A549 (cell line): ENCODE data around the gene GALNT8. TPM values are rescaled to one million over a fixed set of nuclear protein-coding genes. Genes with fewer than 3 reads are reported as not detected.

Experiments
- ATAC-seq, 2 experiments: fragments of 200-7000 bp in 1 of 2; fragments of >200 bp in 1 of 2; cut with Nextera tagmentation in 1 of 2; cut with Tn5 transposase in 1 of 2; 3 replicates each; pipeline versions ENCODE4 v1.8.0 to v1.9.1; 2018 to 2020; ENCODE audit warnings: mild to moderate bottlenecking in 1 of 2, moderate library complexity in 1 of 2
- CTCF ChIA-PET: fragments of 300-600 bp; sonication (Branson Sonifier 250); formaldehyde crosslinking; extraction: SDS; loops from one replicate; lab custom pipeline; 2021; ENCODE audit warnings: antibody characterized with exemption, inconsistent platforms; lab: Yijun Ruan, JAX
- POLR2A ChIA-PET: fragments of 350-600 bp; formaldehyde crosslinking; extraction: SDS; loops from one replicate; lab custom pipeline; 2021; ENCODE audit warnings: antibody characterized with exemption, inconsistent platforms; lab: Yijun Ruan, JAX
- DNase-seq, 2 experiments: peaks; one replicate each; pipeline versions ENCODE4 v3.0.0 to v3.0.0-alpha.2; 2011 to 2016; ENCODE audit warnings: low read depth in 1 of 2, low spot score in 1 of 2
- FAIRE-seq: peaks from 2 replicates; lab custom pipeline; 2011; peaks lifted over from hg19 to GRCh38; lab: Jason Lieb, UNC
- H3K27ac ChIP-seq, 2 experiments: fragments of >200 bp; sonication (Bioruptor Twin); formaldehyde crosslinking; 3 replicates each; pipeline ENCODE4 v1.5.1; 2016 to 2017
- H3K4me1 ChIP-seq: fragments of >200 bp; sonication (Bioruptor Twin); formaldehyde crosslinking; 3 replicates; pipeline ENCODE4 v1.6.1; 2016
- H3K4me2 ChIP-seq: fragments of >200 bp; sonication (Bioruptor Twin); formaldehyde crosslinking; 3 replicates; pipeline ENCODE4 v1.6.1; 2016
- H3K4me3 ChIP-seq: fragments of >200 bp; sonication (Bioruptor Twin); formaldehyde crosslinking; 3 replicates; pipeline ENCODE4 v1.5.1; 2016
- H3K9me3 ChIP-seq: fragments of >200 bp; sonication (Bioruptor Twin); formaldehyde crosslinking; 3 replicates; pipeline ENCODE4 v1.6.1; 2016
- BHLHE40 ChIP-seq: IDR thresholded peaks from 2 replicates; pipeline ENCODE4 v1.6.1; 2012; ENCODE audit warnings: low read depth, low read length, inconsistent platforms
- CBX2 ChIP-seq: fragments of 200-600 bp; sonication (generic); IDR thresholded peaks from 2 replicates; pipeline ENCODE4 v1.6.1; 2016; ENCODE audit warnings: low read depth, mild to moderate bottlenecking, borderline replicate concordance
- CBX8 ChIP-seq: fragments of 200-600 bp; sonication (generic); IDR thresholded peaks from 2 replicates; pipeline ENCODE4 v1.6.1; 2016
- CHD4 ChIP-seq: fragments of 200-600 bp; sonication (generic); IDR thresholded peaks from 2 replicates; pipeline ENCODE4 v1.6.1; 2016; ENCODE audit warnings: antibody characterized with exemption, mild to moderate bottlenecking, borderline replicate concordance
- EHF ChIP-seq: fragments of 250-450 bp; sonication (Bioruptor Pico); IDR thresholded peaks from 2 replicates; pipeline ENCODE4 v1.5.0; 2020; ENCODE audit warnings: mild to moderate bottlenecking
- ESRRA ChIP-seq: fragments of 150-350 bp; IDR thresholded peaks from 2 replicates; pipeline ENCODE4 v1.6.1; 2014; ENCODE audit warnings: mild to moderate bottlenecking, low read length, borderline replicate concordance
- HEYL ChIP-seq: fragments of 250-450 bp; sonication (Bioruptor Pico); IDR thresholded peaks from 2 replicates; pipeline ENCODE4 v1.8.0; 2021; ENCODE audit warnings: mild to moderate bottlenecking, moderate library complexity
- HOXB13 ChIP-seq: fragments of 250-450 bp; sonication (Bioruptor Pico); IDR thresholded peaks from 2 replicates; pipeline ENCODE4 v1.5.0; 2020; ENCODE audit warnings: low read depth, mild to moderate bottlenecking, moderate library complexity
- KDM1A ChIP-seq: fragments of 200-600 bp; sonication (generic); IDR thresholded peaks from 2 replicates; pipeline ENCODE4 v1.6.1; 2016; ENCODE audit warnings: low read depth, mild to moderate bottlenecking
- KDM5A ChIP-seq: fragments of 200-600 bp; sonication (generic); IDR thresholded peaks from 2 replicates; pipeline ENCODE4 v1.6.1; 2016; ENCODE audit warnings: antibody characterized with exemption, mild to moderate bottlenecking
- NPAS2 ChIP-seq: fragments of 250-450 bp; sonication (Bioruptor Pico); IDR thresholded peaks from 2 replicates; pipeline ENCODE4 v1.8.0; 2022; ENCODE audit warnings: mild to moderate bottlenecking, moderate library complexity, borderline replicate concordance
- NR3C1 ChIP-seq: fragments of >200 bp; sonication (Bioruptor Twin); formaldehyde crosslinking; IDR thresholded peaks from 3 replicates; pipeline ENCODE4 v1.6.1; 2017
- PHF8 ChIP-seq: fragments of 200-600 bp; sonication (generic); IDR thresholded peaks from 2 replicates; pipeline ENCODE4 v1.6.1; 2016; ENCODE audit warnings: low read depth, mild to moderate bottlenecking, antibody characterized with exemption, moderate library complexity, borderline replicate concordance
- POLR2A ChIP-seq: IDR thresholded peaks from 2 replicates; pipeline ENCODE4 v1.6.1; 2012; ENCODE audit warnings: mild to moderate bottlenecking, low read length
- ZC3H11A ChIP-seq: fragments of 450-650 bp; IDR thresholded peaks from 2 replicates; pipeline ENCODE4 v1.6.1; 2014; ENCODE audit warnings: antibody characterized with exemption, mild to moderate bottlenecking
- ZFP36 ChIP-seq: fragments of 450-650 bp; IDR thresholded peaks from 2 replicates; pipeline ENCODE4 v1.6.1; 2014; ENCODE audit warnings: borderline replicate concordance; ENCODE audit not compliant: partially characterized antibody
- WGBS: methylation state at CpG from one replicate; pipeline ENCODE4 v1.1.6; 2017; ENCODE audit errors: missing lambda C conversion rate; 5-methylcytosine and 5-hydroxymethylcytosine counted together
- polyA plus RNA-seq, 4 experiments: library from polyadenylated mRNA; depleted of rRNA in 3 of 4; stranded (reverse); fragments of >200 nt; fragmentation: RNase III in 1 of 4; extraction: RNeasy Plus Mini Kit Qiagen cat#74134 plus additional on column Dnase treatment in 1 of 4; gene quantifications; 2 replicates in 3 of 4; 3 replicates in 1 of 4; pipeline ENCODE4 v1.2.3, GENCODE V29; 2011 to 2017
- TF ChIP-seq, protein P1 (sequence below): fragments of 250-450 bp; sonication (Bioruptor Pico); IDR thresholded peaks from 2 replicates; pipeline ENCODE4 v1.5.0; 2020; ENCODE audit warnings: low read depth, mild to moderate bottlenecking, moderate library complexity
- TF ChIP-seq, protein P2 (sequence below): fragments of 200-600 bp; sonication (generic); IDR thresholded peaks from 2 replicates; pipeline ENCODE4 v1.6.1; 2016; ENCODE audit warnings: antibody characterized with exemption, mild to moderate bottlenecking, moderate library complexity
- TF ChIP-seq, protein P3 (sequence below): IDR thresholded peaks from 2 replicates; pipeline ENCODE4 v1.6.1; 2012
- TF ChIP-seq, protein P4 (sequence below): fragments of >200 bp; sonication (Bioruptor Twin); formaldehyde crosslinking; IDR thresholded peaks from 3 replicates; pipeline ENCODE4 v1.5.1; 2016
- TF ChIP-seq, protein P5 (sequence below): fragments of >200 bp; sonication (Bioruptor Twin); formaldehyde crosslinking; IDR thresholded peaks from 2 replicates; pipeline ENCODE4 v1.6.1; 2016
- TF ChIP-seq, protein P6 (sequence below): fragments of 150-350 bp; IDR thresholded peaks from 2 replicates; pipeline ENCODE4 v1.6.1; 2014; ENCODE audit warnings: low read depth, mild to moderate bottlenecking, low read length

Gene GALNT8
- polyA plus RNA-seq, 2 of the 4 experiments (the other 2 are of a cell fraction): not detected

DNA sequence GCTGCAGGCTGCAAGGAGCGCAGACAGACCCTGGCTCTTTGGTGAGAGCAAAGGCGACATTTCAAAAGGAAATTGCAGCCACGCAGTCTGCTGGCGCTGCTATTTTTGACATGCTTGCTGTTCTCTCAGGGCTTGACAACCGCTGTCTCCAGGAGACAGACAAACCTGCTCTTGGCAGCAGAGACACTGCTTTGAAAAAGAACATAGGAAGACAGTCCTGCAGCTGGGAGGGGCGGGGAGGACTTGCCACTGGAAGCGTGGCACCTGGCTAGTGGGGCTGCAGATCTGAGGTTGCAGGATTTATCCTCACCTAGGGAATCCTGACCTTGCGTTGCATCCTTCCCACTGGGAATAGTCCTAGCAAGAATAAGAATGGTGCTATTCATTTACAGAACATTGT lies 97.7 kb downstream of the GALNT8 start:
- FAIRE-seq: no peak
- POLR2A ChIA-PET: no interaction called here

DNA sequence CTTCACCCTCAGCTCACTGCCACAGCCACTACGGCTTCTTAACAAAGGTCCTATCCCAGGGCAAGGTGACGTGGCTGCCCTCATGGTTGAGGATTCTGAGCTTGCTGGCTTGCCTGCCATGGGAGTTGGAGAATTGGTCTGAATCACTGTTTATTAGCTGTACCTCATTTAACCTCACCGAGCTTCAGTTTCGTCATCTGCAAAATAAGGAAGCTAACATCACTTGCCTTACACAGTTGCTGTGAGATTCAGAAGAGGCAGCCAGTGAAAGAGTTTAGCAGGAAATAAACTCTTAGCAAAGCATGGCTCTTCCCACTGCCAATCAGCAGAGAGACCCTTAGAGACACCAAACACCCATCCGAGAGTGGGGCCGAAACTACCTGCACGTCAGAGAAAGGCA lies 99.5 kb downstream of the GALNT8 start:
- DNase-seq: no peak
- no peak overlapping the region for H3K4me3 ChIP-seq
- no peak overlapping the region for H3K27ac ChIP-seq
- TF ChIP-seq CBX8 (no peak), CHD4 (no peak), POLR2A (no peak), ZC3H11A (no peak), NPAS2 (CRISPR knock-in tag) (no peak), HOXB13 (CRISPR knock-in tag) (no peak), ZFP36 (no peak), ESRRA (no peak), KDM5A (no peak), NR3C1 (no peak)
- TF ChIP-seq, protein P1, sequence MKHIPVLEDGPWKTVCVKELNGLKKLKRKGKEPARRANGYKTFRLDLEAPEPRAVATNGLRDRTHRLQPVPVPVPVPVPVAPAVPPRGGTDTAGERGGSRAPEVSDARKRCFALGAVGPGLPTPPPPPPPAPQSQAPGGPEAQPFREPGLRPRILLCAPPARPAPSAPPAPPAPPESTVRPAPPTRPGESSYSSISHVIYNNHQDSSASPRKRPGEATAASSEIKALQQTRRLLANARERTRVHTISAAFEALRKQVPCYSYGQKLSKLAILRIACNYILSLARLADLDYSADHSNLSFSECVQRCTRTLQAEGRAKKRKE (CRISPR knock-in tag): no peak
- TF ChIP-seq, protein P2, sequence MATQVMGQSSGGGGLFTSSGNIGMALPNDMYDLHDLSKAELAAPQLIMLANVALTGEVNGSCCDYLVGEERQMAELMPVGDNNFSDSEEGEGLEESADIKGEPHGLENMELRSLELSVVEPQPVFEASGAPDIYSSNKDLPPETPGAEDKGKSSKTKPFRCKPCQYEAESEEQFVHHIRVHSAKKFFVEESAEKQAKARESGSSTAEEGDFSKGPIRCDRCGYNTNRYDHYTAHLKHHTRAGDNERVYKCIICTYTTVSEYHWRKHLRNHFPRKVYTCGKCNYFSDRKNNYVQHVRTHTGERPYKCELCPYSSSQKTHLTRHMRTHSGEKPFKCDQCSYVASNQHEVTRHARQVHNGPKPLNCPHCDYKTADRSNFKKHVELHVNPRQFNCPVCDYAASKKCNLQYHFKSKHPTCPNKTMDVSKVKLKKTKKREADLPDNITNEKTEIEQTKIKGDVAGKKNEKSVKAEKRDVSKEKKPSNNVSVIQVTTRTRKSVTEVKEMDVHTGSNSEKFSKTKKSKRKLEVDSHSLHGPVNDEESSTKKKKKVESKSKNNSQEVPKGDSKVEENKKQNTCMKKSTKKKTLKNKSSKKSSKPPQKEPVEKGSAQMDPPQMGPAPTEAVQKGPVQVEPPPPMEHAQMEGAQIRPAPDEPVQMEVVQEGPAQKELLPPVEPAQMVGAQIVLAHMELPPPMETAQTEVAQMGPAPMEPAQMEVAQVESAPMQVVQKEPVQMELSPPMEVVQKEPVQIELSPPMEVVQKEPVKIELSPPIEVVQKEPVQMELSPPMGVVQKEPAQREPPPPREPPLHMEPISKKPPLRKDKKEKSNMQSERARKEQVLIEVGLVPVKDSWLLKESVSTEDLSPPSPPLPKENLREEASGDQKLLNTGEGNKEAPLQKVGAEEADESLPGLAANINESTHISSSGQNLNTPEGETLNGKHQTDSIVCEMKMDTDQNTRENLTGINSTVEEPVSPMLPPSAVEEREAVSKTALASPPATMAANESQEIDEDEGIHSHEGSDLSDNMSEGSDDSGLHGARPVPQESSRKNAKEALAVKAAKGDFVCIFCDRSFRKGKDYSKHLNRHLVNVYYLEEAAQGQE: no peak
- TF ChIP-seq, protein P3, sequence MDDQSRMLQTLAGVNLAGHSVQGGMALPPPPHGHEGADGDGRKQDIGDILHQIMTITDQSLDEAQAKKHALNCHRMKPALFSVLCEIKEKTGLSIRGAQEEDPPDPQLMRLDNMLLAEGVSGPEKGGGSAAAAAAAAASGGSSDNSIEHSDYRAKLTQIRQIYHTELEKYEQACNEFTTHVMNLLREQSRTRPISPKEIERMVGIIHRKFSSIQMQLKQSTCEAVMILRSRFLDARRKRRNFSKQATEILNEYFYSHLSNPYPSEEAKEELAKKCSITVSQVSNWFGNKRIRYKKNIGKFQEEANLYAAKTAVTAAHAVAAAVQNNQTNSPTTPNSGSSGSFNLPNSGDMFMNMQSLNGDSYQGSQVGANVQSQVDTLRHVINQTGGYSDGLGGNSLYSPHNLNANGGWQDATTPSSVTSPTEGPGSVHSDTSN: no peak
- TF ChIP-seq, protein P4, sequence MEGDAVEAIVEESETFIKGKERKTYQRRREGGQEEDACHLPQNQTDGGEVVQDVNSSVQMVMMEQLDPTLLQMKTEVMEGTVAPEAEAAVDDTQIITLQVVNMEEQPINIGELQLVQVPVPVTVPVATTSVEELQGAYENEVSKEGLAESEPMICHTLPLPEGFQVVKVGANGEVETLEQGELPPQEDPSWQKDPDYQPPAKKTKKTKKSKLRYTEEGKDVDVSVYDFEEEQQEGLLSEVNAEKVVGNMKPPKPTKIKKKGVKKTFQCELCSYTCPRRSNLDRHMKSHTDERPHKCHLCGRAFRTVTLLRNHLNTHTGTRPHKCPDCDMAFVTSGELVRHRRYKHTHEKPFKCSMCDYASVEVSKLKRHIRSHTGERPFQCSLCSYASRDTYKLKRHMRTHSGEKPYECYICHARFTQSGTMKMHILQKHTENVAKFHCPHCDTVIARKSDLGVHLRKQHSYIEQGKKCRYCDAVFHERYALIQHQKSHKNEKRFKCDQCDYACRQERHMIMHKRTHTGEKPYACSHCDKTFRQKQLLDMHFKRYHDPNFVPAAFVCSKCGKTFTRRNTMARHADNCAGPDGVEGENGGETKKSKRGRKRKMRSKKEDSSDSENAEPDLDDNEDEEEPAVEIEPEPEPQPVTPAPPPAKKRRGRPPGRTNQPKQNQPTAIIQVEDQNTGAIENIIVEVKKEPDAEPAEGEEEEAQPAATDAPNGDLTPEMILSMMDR: no peak
- TF ChIP-seq, protein P5, sequence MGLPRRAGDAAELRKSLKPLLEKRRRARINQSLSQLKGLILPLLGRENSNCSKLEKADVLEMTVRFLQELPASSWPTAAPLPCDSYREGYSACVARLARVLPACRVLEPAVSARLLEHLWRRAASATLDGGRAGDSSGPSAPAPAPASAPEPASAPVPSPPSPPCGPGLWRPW: no peak
- no peak for FAIRE-seq
- ChIA-PET POLR2A (no interaction called here), CTCF (interaction anchor here (1.4 kb wide), 1 partner anchor 36 kb away, joined by 4 read pairs; no protein-coding TSS in a partner anchor)
- H3K4me2 ChIP-seq: no peak overlapping the region
- no peak for ATAC-seq
- no peaks in the 10 kb centered on the region for H3K4me1 ChIP-seq
- WGBS: 31% methylated on average over 7 of the region's 7 CpGs
- H3K9me3 ChIP-seq: no peaks in the 10 kb centered on the region

More for the DNA sequence above, 97.7 kb downstream of the GALNT8 start:
- ATAC-seq (no peak), DNase-seq (no peak)
- no peak overlapping the region for H3K4me3 ChIP-seq
- no peak overlapping the region for H3K27ac ChIP-seq
- no peak overlapping the region for H3K4me2 ChIP-seq
- no peak for TF ChIP-seq HEYL (CRISPR knock-in tag)
- TF ChIP-seq NPAS2 (CRISPR knock-in tag): no peak
- no peak for TF ChIP-seq CHD4
- TF ChIP-seq PHF8: no peak
- TF ChIP-seq KDM1A: no peak
- TF ChIP-seq, protein P2: no peak
- TF ChIP-seq BHLHE40: no peak
- no peak for TF ChIP-seq CBX2
- TF ChIP-seq EHF: no peak
- TF ChIP-seq, protein P6, sequence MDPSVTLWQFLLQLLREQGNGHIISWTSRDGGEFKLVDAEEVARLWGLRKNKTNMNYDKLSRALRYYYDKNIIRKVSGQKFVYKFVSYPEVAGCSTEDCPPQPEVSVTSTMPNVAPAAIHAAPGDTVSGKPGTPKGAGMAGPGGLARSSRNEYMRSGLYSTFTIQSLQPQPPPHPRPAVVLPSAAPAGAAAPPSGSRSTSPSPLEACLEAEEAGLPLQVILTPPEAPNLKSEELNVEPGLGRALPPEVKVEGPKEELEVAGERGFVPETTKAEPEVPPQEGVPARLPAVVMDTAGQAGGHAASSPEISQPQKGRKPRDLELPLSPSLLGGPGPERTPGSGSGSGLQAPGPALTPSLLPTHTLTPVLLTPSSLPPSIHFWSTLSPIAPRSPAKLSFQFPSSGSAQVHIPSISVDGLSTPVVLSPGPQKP: no peak
- no peak for TF ChIP-seq ZFP36
- CTCF ChIA-PET: interaction anchor here (1.3 kb wide), 1 partner anchor 37 kb away, joined by 3 read pairs; no protein-coding TSS in a partner anchor
- H3K9me3 ChIP-seq: no peaks in the 10 kb centered on the region
- H3K4me1 ChIP-seq: no peaks in the 10 kb centered on the region
- WGBS: 25% methylated on average over 8 of the region's 8 CpGs
